Liver (tissue), 9 donors: ENCODE results near the gene CNR1. TPM values are rescaled to one million over a fixed set of nuclear protein-coding genes. Genes with fewer than 3 reads are reported as not detected.
"Not testable (repeated sequence)": the region's sequence is repeated elsewhere in the genome, so short reads cannot be mapped to it uniquely, and the experiment has no call there.

ENCODE experiments used
- DNase-seq: peaks from one replicate; pipeline ENCODE4 v3.0.0-alpha.2; 2017; ENCODE audit warnings: low spot score
- H3K27ac ChIP-seq, 2 donors: one replicate each; pipeline ENCODE4 v1.7.0; 2013; ENCODE audit warnings: inconsistent platforms in 2 of 2, low read length in 2 of 2, control low read depth in 1 of 2, low read depth in 1 of 2, mild to moderate bottlenecking in 1 of 2
- H3K27me3 ChIP-seq, 4 donors: one replicate each; pipeline versions ENCODE4 v1.6.1 to v1.7.0; 2013; ENCODE audit warnings: low read length in 3 of 4, inconsistent platforms in 1 of 4, mild to moderate bottlenecking in 1 of 4, moderate library complexity in 1 of 4; ENCODE audit not compliant: control insufficient read depth in 4 of 4, insufficient read depth in 4 of 4
- H3K36me3 ChIP-seq, 4 donors: one replicate each; pipeline versions ENCODE4 v1.6.1 to v1.7.0; 2013; ENCODE audit warnings: low read length in 3 of 4, mild to moderate bottlenecking in 3 of 4, low read depth in 1 of 4, moderate library complexity in 1 of 4; ENCODE audit not compliant: control insufficient read depth in 4 of 4, insufficient read depth in 3 of 4
- H3K4me1 ChIP-seq, 4 donors: one replicate each; pipeline versions ENCODE4 v1.6.1 to v1.7.0; 2013; ENCODE audit warnings: low read length in 3 of 4, mild to moderate bottlenecking in 3 of 4, moderate library complexity in 1 of 4; ENCODE audit not compliant: control insufficient read depth in 4 of 4, insufficient read depth in 4 of 4
- H3K4me3 ChIP-seq, 3 donors: one replicate each; pipeline versions ENCODE4 v1.6.1 to v1.7.0; 2013; ENCODE audit warnings: low read length in 3 of 3, control low read depth in 1 of 3, low read depth in 1 of 3, mild to moderate bottlenecking in 1 of 3
- H3K9ac ChIP-seq, 2 donors: one replicate each; pipeline ENCODE4 v1.7.0; 2013; ENCODE audit warnings: low read length in 2 of 2, mild to moderate bottlenecking in 2 of 2, moderate library complexity in 2 of 2, control low read depth in 1 of 2, low read depth in 1 of 2
- H3K9me3 ChIP-seq, 4 donors: one replicate each; pipeline versions ENCODE4 v1.6.1 to v1.7.0; 2013; ENCODE audit warnings: low read length in 3 of 4; ENCODE audit not compliant: control insufficient read depth in 4 of 4
- EGR1 ChIP-seq, 2 donors: IDR thresholded peaks; 2 replicates each; pipeline ENCODE4 v1.6.1; 2016 to 2018; ENCODE audit warnings: antibody characterized with exemption in 2 of 2, low read depth in 2 of 2
- FOXA1 ChIP-seq: IDR thresholded peaks from 2 replicates; pipeline ENCODE4 v1.6.1; 2016; ENCODE audit warnings: antibody characterized with exemption
- FOXA2 ChIP-seq: IDR thresholded peaks from 2 replicates; pipeline ENCODE4 v1.6.1; 2016; ENCODE audit warnings: antibody characterized with exemption
- GABPA ChIP-seq, 2 donors: IDR thresholded peaks in 1 of 2; conservative IDR thresholded peaks in 1 of 2; 2 replicates each; pipeline ENCODE4 v1.6.1; 2016; ENCODE audit warnings: antibody characterized with exemption in 2 of 2, mild to moderate bottlenecking in 1 of 2, moderate library complexity in 1 of 2
- HNF4G ChIP-seq: IDR thresholded peaks from 2 replicates; pipeline ENCODE4 v1.6.1; 2016; ENCODE audit warnings: antibody characterized with exemption
- RXRA ChIP-seq, 2 donors: IDR thresholded peaks; 2 replicates each; pipeline ENCODE4 v1.6.1; 2017 to 2018; ENCODE audit warnings: antibody characterized with exemption in 2 of 2, mild to moderate bottlenecking in 1 of 2
- SP1 ChIP-seq: IDR thresholded peaks from 2 replicates; pipeline ENCODE4 v1.6.1; 2018; ENCODE audit warnings: antibody characterized with exemption, mild to moderate bottlenecking
- TAF1 ChIP-seq: conservative IDR thresholded peaks from 2 replicates; pipeline ENCODE4 v1.6.1; 2016; ENCODE audit warnings: antibody characterized with exemption, mild to moderate bottlenecking
- YY1 ChIP-seq: IDR thresholded peaks from 2 replicates; pipeline ENCODE4 v1.6.1; 2016; ENCODE audit warnings: antibody characterized with exemption, mild to moderate bottlenecking
- WGBS: extraction: QIAGEN DNeasy Blood & Tissue Kit; methylation state at CpG from one replicate; pipeline ENCODE4 v1.1.7; 2013; 5-methylcytosine and 5-hydroxymethylcytosine counted together
- polyA plus RNA-seq, 2 donors: library from polyadenylated mRNA; stranded (reverse) in 1 of 2; unstranded in 1 of 2; fragments of 200-250 nt in 1 of 2; fragments of >200 nt in 1 of 2; fragmentation: Nextera tagmentation in 1 of 2; extraction: Ambion mirVana in 1 of 2; gene quantifications; one replicate each; pipeline versions ENCODE4 v1.2.1 to v1.2.3, GENCODE V29; 2013 to 2015
- total RNA-seq, 2 donors: library from RNA; depleted of rRNA; stranded (reverse); fragments of >200 nt; gene quantifications; one replicate each; pipeline ENCODE4 v1.2.3, GENCODE V29; 2014
- TF ChIP-seq, protein P1 (sequence below): IDR thresholded peaks from 2 replicates; pipeline ENCODE4 v1.6.1; 2016; ENCODE audit warnings: antibody characterized with exemption
- TF ChIP-seq, protein P2 (sequence below): IDR thresholded peaks from 2 replicates; pipeline ENCODE4 v1.6.1; 2016; ENCODE audit warnings: antibody characterized with exemption
- TF ChIP-seq, protein P3 (sequence below): fragments of 150-350 bp; IDR thresholded peaks from 2 replicates; pipeline ENCODE4 v1.5.1; 2017; ENCODE audit warnings: improper control_type of control experiment, low read depth, low read length; ENCODE audit not compliant: missing input control
- TF ChIP-seq, protein P4 (sequence below): IDR thresholded peaks from 2 replicates; pipeline ENCODE4 v1.6.1; 2016; ENCODE audit warnings: antibody characterized with exemption, mild to moderate bottlenecking
- donor health status: healthy.
- donor health status: healthy.
- donor health status: healthy.
- donor health status: healthy.
- donor health status: healthy.

The CNR1 gene
- total and polyA plus RNA-seq, 4 donors: 0.04 to 0.67 (median 0.13) TPM

DNA sequence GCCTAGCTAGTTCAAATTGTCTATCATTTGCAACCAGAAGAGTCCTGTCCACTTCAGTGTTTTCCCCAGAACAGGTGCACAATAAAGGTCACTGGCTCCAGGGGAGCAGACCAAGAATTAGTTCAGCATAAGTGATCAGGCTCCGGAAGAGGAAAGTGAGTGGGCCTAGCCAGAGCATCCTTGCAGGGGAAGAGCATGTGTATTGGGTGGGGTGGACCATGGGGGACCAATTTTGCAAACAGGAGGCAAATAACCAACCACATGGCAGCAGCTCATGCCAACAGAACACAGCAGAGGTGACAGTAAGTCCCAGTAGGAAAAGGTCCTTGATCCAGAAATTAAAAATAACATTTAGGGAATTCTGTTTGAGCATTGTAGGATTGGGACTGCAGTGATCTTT lies 43.2 kb upstream of the CNR1 start (continued):
- TF ChIP-seq GABPA (IDR thresholded peaks at IDR 0.05 in 1 of 2, conservative IDR thresholded peaks at IDR 0.05 in 1 of 2): no peak
- TF ChIP-seq, protein P1, sequence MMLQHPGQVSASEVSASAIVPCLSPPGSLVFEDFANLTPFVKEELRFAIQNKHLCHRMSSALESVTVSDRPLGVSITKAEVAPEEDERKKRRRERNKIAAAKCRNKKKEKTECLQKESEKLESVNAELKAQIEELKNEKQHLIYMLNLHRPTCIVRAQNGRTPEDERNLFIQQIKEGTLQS: no peak

DNA sequence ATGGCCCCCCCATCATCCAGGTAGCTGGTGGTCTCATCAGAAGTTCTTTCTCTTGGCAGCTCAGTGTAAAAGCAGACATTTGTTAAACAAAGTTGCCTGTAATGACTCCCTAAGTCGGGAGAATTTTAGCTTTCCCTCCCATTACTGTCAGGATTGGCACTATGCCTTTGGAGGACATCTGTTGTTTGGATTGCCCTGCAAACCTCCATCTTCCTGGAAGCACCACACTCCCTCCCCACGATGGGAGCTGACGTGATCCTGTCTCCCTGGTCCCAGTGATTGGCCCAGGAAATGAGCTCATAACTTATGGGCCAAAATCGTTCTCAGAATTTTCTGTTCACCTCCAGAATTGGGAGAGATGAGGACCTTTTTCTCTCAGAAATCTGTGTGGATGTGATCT lies 42.6 kb upstream of the CNR1 start:
- Histone ChIP-seq H3K27me3 (no peaks in the 10 kb centered on the region), H3K4me1 (no peaks in the 10 kb centered on the region), H3K9ac (no peak overlapping the region), H3K36me3 (no peaks in the 10 kb centered on the region), H3K27ac (no peak overlapping the region), H3K4me3 (no peak overlapping the region), H3K9me3 (peaks cover 0 to 4% (median 0%) of the 10 kb centered on the region in 4 donors)
- no peak for DNase-seq
- WGBS: 66% methylated on average over 4 of the region's 4 CpGs
- TF ChIP-seq, protein P2, sequence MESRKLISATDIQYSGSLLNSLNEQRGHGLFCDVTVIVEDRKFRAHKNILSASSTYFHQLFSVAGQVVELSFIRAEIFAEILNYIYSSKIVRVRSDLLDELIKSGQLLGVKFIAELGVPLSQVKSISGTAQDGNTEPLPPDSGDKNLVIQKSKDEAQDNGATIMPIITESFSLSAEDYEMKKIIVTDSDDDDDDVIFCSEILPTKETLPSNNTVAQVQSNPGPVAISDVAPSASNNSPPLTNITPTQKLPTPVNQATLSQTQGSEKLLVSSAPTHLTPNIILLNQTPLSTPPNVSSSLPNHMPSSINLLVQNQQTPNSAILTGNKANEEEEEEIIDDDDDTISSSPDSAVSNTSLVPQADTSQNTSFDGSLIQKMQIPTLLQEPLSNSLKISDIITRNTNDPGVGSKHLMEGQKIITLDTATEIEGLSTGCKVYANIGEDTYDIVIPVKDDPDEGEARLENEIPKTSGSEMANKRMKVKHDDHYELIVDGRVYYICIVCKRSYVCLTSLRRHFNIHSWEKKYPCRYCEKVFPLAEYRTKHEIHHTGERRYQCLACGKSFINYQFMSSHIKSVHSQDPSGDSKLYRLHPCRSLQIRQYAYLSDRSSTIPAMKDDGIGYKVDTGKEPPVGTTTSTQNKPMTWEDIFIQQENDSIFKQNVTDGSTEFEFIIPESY: no peak
- TF ChIP-seq EGR1 (IDR thresholded peaks at IDR 0.05; ENCODE audit: low read depth in 2 of 2) (no peak), YY1 (no peak), TAF1 (no peak), HNF4G (no peak), RXRA (IDR thresholded peaks at IDR 0.05) (no peak), FOXA2 (no peak)

DNA sequence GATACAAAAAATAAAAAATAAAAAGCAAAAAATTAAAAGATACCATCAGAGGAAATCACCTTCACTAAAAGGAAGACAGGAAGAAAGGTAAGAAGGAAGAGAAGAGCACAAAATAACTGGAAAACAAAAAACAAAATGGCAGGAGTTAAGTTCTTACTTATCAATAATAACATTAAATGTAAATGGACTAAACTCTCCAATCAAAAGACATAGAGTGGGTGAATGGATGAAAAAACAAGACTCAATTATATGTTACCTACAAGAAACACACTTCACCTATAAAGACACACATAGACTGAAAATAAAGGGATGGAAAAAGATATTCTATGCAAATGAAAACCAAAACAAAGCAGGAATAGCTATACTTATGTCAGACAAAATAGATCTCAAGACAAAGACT lies 35.6 kb upstream of the CNR1 start:
- not testable (repeated sequence) for H3K9me3 ChIP-seq, H3K4me3 ChIP-seq, H3K27ac ChIP-seq, H3K27me3 ChIP-seq, DNase-seq, H3K36me3 ChIP-seq, H3K9ac ChIP-seq, H3K4me1 ChIP-seq

DNA sequence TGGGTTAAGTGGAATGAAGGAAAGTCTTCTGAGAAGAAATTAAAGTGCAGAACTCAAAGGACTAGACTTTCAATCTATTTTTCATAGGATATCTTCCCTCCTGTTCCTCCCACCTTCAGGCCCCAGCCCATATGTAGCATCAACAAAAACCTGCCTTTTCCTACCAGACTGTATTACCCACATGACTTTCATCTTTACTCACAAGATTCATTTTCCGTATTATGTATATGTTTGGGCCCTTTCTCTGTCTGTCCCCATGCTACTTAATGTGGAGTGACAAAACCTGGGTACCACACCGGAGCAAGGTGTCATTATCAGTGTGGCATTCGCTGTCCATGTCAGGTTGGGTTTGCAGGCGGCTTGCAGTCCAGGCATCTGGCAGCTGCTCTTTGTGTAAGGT lies 18.8 kb upstream of the CNR1 start:
- Histone ChIP-seq H3K27me3 (peaks cover 0 to 2% (median 0%) of the 10 kb centered on the region in 4 donors), H3K9me3 (peaks cover 0 to 3% (median 0%) of the 10 kb centered on the region in 4 donors), H3K4me3 (no peak overlapping the region), H3K4me1 (no peaks in the 10 kb centered on the region), H3K9ac (no peak overlapping the region), H3K36me3 (no peaks in the 10 kb centered on the region), H3K27ac (no peak overlapping the region)
- no peak for DNase-seq
- 88% methylated on average over 4 of the region's 4 CpGs for WGBS
- TF ChIP-seq, protein P2: no peak
- no peak for TF ChIP-seq RXRA (IDR thresholded peaks at IDR 0.05)
- TF ChIP-seq, protein P3, sequence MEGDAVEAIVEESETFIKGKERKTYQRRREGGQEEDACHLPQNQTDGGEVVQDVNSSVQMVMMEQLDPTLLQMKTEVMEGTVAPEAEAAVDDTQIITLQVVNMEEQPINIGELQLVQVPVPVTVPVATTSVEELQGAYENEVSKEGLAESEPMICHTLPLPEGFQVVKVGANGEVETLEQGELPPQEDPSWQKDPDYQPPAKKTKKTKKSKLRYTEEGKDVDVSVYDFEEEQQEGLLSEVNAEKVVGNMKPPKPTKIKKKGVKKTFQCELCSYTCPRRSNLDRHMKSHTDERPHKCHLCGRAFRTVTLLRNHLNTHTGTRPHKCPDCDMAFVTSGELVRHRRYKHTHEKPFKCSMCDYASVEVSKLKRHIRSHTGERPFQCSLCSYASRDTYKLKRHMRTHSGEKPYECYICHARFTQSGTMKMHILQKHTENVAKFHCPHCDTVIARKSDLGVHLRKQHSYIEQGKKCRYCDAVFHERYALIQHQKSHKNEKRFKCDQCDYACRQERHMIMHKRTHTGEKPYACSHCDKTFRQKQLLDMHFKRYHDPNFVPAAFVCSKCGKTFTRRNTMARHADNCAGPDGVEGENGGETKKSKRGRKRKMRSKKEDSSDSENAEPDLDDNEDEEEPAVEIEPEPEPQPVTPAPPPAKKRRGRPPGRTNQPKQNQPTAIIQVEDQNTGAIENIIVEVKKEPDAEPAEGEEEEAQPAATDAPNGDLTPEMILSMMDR: no peak
- no peak for TF ChIP-seq YY1
- no peak for TF ChIP-seq FOXA1
- TF ChIP-seq, protein P4, sequence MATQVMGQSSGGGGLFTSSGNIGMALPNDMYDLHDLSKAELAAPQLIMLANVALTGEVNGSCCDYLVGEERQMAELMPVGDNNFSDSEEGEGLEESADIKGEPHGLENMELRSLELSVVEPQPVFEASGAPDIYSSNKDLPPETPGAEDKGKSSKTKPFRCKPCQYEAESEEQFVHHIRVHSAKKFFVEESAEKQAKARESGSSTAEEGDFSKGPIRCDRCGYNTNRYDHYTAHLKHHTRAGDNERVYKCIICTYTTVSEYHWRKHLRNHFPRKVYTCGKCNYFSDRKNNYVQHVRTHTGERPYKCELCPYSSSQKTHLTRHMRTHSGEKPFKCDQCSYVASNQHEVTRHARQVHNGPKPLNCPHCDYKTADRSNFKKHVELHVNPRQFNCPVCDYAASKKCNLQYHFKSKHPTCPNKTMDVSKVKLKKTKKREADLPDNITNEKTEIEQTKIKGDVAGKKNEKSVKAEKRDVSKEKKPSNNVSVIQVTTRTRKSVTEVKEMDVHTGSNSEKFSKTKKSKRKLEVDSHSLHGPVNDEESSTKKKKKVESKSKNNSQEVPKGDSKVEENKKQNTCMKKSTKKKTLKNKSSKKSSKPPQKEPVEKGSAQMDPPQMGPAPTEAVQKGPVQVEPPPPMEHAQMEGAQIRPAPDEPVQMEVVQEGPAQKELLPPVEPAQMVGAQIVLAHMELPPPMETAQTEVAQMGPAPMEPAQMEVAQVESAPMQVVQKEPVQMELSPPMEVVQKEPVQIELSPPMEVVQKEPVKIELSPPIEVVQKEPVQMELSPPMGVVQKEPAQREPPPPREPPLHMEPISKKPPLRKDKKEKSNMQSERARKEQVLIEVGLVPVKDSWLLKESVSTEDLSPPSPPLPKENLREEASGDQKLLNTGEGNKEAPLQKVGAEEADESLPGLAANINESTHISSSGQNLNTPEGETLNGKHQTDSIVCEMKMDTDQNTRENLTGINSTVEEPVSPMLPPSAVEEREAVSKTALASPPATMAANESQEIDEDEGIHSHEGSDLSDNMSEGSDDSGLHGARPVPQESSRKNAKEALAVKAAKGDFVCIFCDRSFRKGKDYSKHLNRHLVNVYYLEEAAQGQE: no peak
- no peak for TF ChIP-seq HNF4G
- no peak for TF ChIP-seq GABPA (IDR thresholded peaks at IDR 0.05 in 1 of 2, conservative IDR thresholded peaks at IDR 0.05 in 1 of 2)
- TF ChIP-seq SP1: no peak
- TF ChIP-seq FOXA2: no peak
